HUES48 (cell line): ENCODE measurements around the gene FUT8.

Experiments
- H3K27ac ChIP-seq: one replicate; pipeline ENCODE4 v1.7.0; 2013; ENCODE audit warnings: low read depth, low read length, inconsistent platforms
- H3K27me3 ChIP-seq: 2 replicates; pipeline ENCODE4 v1.6.1; 2013; ENCODE audit warnings: mild to moderate bottlenecking, low read length; ENCODE audit not compliant: control insufficient read depth, insufficient read depth
- H3K36me3 ChIP-seq: 2 replicates; pipeline ENCODE4 v1.6.1; 2013; ENCODE audit warnings: low read length; ENCODE audit not compliant: control insufficient read depth, insufficient read depth
- H3K4me1 ChIP-seq: 2 replicates; pipeline ENCODE4 v1.6.1; 2013; ENCODE audit warnings: mild to moderate bottlenecking, low read length; ENCODE audit not compliant: control insufficient read depth, insufficient read depth
- H3K4me3 ChIP-seq: 2 replicates; pipeline ENCODE4 v1.5.1; 2013; ENCODE audit warnings: mild to moderate bottlenecking, low read depth, low read length
- H3K9ac ChIP-seq: 2 replicates; pipeline ENCODE4 v1.6.1; 2013; ENCODE audit warnings: mild to moderate bottlenecking, low read depth, low read length, moderate library complexity
- H3K9me3 ChIP-seq: 2 replicates; pipeline ENCODE4 v1.6.1; 2013; ENCODE audit warnings: low read length; ENCODE audit not compliant: control insufficient read depth, insufficient read depth

Gene FUT8

GRCh38 chr14:65555358-65555757, 142.8 kb downstream of the FUT8 start:
- Histone ChIP-seq H3K27me3 (no peaks in the 10 kb centered on the region), H3K36me3 (no peaks in the 10 kb centered on the region), H3K9ac (no peak overlapping the region), H3K27ac (no peak overlapping the region), H3K4me3 (no peak overlapping the region), H3K9me3 (no peaks in the 10 kb centered on the region), H3K4me1 (peaks cover 27% of the 10 kb centered on the region)

GRCh38 chr14:65558363-65558762, 145.8 kb downstream of the FUT8 start:
- no peaks in the 10 kb centered on the region for H3K27me3 ChIP-seq
- H3K9me3 ChIP-seq, result no peaks in the 10 kb centered on the region
- no peak overlapping the region for H3K27ac ChIP-seq
- H3K4me3 ChIP-seq, result no peak overlapping the region
- peaks cover 27% of the 10 kb centered on the region for H3K4me1 ChIP-seq
- no peak overlapping the region for H3K9ac ChIP-seq
- H3K36me3 ChIP-seq, result no peaks in the 10 kb centered on the region

GRCh38 chr14:65560340-65561027, 148.0 kb downstream of the FUT8 start:
- no peaks in the 10 kb centered on the region for H3K27me3 ChIP-seq
- no peaks in the 10 kb centered on the region for H3K36me3 ChIP-seq
- no peak overlapping the region for H3K4me3 ChIP-seq
- H3K9me3 ChIP-seq, result no peaks in the 10 kb centered on the region
- no peak overlapping the region for H3K9ac ChIP-seq
- no peak overlapping the region for H3K27ac ChIP-seq
- H3K4me1 ChIP-seq, result peaks cover 20% of the 10 kb centered on the region

- Histone ChIP-seq H3K27ac (no peak overlapping the region), H3K4me1 (peaks cover 7% of the 10 kb centered on the region; the same call in 1 of the 2 replicates), H3K27me3 (no peaks in the 10 kb centered on the region), H3K4me3 (no peak overlapping the region), H3K9me3 (no peaks in the 10 kb centered on the region), H3K9ac (no peak overlapping the region), H3K36me3 (no peaks in the 10 kb centered on the region)
Measured at GRCh38 chr14:65564370-65564769, 151.8 kb downstream of the FUT8 start.

GRCh38 chr14:65565948-65566347, 153.4 kb downstream of the FUT8 start:
- no peak overlapping the region for H3K9ac ChIP-seq
- no peaks in the 10 kb centered on the region for H3K4me1 ChIP-seq
- H3K9me3 ChIP-seq, result no peaks in the 10 kb centered on the region
- no peak overlapping the region for H3K27ac ChIP-seq
- H3K4me3 ChIP-seq, result no peak overlapping the region
- H3K36me3 ChIP-seq, result no peaks in the 10 kb centered on the region
- H3K27me3 ChIP-seq, result no peaks in the 10 kb centered on the region

GRCh38 chr14:65566820-65567522, 154.4 kb downstream of the FUT8 start:
- no peaks in the 10 kb centered on the region for H3K4me1 ChIP-seq
- no peak overlapping the region for H3K9ac ChIP-seq
- no peak overlapping the region for H3K27ac ChIP-seq
- H3K36me3 ChIP-seq, result no peaks in the 10 kb centered on the region
- H3K9me3 ChIP-seq, result no peaks in the 10 kb centered on the region
- H3K27me3 ChIP-seq, result no peaks in the 10 kb centered on the region
- H3K4me3 ChIP-seq, result no peak overlapping the region

- Histone ChIP-seq H3K4me1 (peaks cover 10% of the 10 kb centered on the region), H3K36me3 (no peaks in the 10 kb centered on the region), H3K27me3 (no peaks in the 10 kb centered on the region), H3K27ac (no peak overlapping the region), H3K9ac (no peak overlapping the region), H3K4me3 (no peak overlapping the region), H3K9me3 (no peaks in the 10 kb centered on the region)
Measured at GRCh38 chr14:65574611-65575010, 162.1 kb downstream of the FUT8 start.

GRCh38 chr14:65575389-65575788, 162.9 kb downstream of the FUT8 start:
- no peak overlapping the region for H3K27ac ChIP-seq
- peaks cover 10% of the 10 kb centered on the region for H3K4me1 ChIP-seq
- no peaks in the 10 kb centered on the region for H3K36me3 ChIP-seq
- H3K4me3 ChIP-seq, result no peak overlapping the region
- no peaks in the 10 kb centered on the region for H3K9me3 ChIP-seq
- no peak overlapping the region for H3K9ac ChIP-seq
- no peaks in the 10 kb centered on the region for H3K27me3 ChIP-seq

- Histone ChIP-seq H3K27me3 (no peaks in the 10 kb centered on the region), H3K4me3 (no peak overlapping the region), H3K4me1 (peaks cover 10% of the 10 kb centered on the region), H3K9ac (no peak overlapping the region), H3K36me3 (no peaks in the 10 kb centered on the region), H3K27ac (no peak overlapping the region), H3K9me3 (no peaks in the 10 kb centered on the region)
Measured at GRCh38 chr14:65580973-65581372, 168.4 kb downstream of the FUT8 start.

- H3K36me3 ChIP-seq, result no peaks in the 10 kb centered on the region
- H3K27me3 ChIP-seq, result no peaks in the 10 kb centered on the region
- H3K4me3 ChIP-seq, result no peak overlapping the region
- no peak overlapping the region for H3K9ac ChIP-seq
- H3K9me3 ChIP-seq, result no peaks in the 10 kb centered on the region
- H3K4me1 ChIP-seq, result peaks cover 10% of the 10 kb centered on the region
- H3K27ac ChIP-seq, result no peak overlapping the region
Measured at GRCh38 chr14:65581378-65581777, 168.8 kb downstream of the FUT8 start.

GRCh38 chr14:65581799-65582198, 169.3 kb downstream of the FUT8 start:
- H3K9ac ChIP-seq, result no peak overlapping the region
- no peaks in the 10 kb centered on the region for H3K27me3 ChIP-seq
- no peaks in the 10 kb centered on the region for H3K36me3 ChIP-seq
- no peak overlapping the region for H3K4me3 ChIP-seq
- H3K9me3 ChIP-seq, result no peaks in the 10 kb centered on the region
- H3K4me1 ChIP-seq, result peaks cover 10% of the 10 kb centered on the region
- no peak overlapping the region for H3K27ac ChIP-seq
